HK-2 (cell line): ENCODE data around the gene EMP2.

ENCODE experiments used
- DNase-seq: peaks from one replicate; pipeline ENCODE4 v3.0.0-alpha.2; 2018; ENCODE audit not compliant: unreplicated experiment

Gene EMP2

GRCh38 chr16:10610499-10611184 is 30.2 kb upstream of the EMP2 start:
- DNase-seq, result no peak

DNA sequence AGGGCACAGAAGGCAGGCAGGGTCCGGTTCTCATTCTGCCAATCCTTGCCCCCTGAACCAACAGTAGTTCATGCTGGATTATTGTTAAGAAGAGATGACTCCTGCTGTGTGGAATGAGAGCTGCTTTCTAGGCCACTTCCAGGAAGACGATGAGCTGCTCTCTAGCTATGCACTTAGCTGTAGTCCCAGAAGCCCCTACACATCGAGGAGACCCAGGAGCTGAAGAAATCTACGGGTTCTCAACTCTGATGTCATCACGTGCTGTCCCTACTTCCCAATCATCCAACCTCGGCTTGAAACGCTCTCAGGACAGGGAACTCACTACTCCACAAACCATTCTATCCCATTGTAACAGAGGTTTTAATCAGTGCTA is 29.0 kb upstream of the EMP2 start:
- DNase-seq, result no peak

DNA sequence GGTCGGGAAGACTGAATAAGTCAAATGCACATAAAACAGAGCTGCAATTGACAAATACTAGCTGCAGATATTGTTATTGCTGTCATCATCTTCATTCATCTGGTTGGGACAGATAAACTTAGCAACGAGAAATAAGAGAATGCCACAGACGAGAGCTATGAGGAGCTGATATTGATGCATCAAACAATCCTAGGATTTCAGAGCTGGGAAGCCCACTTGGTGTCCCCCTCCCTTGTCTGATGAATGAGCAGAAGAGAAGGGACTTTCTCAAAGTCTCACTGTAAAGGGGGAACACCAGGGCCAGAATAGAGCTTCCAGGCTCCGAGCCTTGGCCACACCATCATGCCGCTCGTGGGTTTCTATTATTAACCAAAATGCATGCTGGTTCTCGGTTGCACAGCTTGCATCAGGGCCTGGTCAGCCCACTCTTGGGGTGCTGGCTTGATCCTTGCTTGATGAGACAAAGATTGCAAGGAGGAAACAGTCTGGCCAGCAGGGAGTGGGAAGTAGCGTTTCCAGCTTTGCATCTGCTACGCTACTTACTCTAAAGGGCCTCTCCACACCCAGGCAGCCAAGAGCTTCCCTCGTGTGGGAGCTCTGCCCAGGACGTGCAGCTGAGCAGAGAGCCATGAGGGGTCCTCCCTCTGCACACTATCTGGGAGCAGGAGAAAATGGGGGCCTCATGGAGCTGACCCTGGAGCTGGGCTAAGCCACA is 28.4 kb upstream of the EMP2 start:
- DNase-seq, result no peak

GRCh38 chr16:10607157-10607556 is 26.8 kb upstream of the EMP2 start:
- DNase-seq, result no peak

GRCh38 chr16:10606607-10607006 is 26.2 kb upstream of the EMP2 start:
- no peak for DNase-seq

DNA sequence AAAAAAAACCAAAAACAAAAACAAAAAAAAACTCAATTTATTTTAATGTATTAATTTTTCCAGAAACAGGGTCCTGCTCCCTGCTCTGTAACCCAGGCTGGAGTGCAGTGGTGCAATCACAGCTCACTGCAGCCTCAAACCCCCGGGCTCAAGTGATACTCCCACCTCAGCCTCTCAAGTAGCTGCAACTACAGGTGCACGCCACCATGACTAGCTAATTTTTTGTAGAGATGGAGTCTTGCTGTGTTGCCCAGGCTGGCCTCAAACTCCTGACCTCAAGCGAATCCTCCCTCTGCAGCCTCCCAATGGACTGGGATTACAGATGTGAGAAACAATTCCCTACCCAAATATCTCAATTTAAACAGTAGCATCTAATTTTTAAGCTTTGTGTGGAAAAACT is 25.2 kb upstream of the EMP2 start:
- DNase-seq, result no peak

DNA sequence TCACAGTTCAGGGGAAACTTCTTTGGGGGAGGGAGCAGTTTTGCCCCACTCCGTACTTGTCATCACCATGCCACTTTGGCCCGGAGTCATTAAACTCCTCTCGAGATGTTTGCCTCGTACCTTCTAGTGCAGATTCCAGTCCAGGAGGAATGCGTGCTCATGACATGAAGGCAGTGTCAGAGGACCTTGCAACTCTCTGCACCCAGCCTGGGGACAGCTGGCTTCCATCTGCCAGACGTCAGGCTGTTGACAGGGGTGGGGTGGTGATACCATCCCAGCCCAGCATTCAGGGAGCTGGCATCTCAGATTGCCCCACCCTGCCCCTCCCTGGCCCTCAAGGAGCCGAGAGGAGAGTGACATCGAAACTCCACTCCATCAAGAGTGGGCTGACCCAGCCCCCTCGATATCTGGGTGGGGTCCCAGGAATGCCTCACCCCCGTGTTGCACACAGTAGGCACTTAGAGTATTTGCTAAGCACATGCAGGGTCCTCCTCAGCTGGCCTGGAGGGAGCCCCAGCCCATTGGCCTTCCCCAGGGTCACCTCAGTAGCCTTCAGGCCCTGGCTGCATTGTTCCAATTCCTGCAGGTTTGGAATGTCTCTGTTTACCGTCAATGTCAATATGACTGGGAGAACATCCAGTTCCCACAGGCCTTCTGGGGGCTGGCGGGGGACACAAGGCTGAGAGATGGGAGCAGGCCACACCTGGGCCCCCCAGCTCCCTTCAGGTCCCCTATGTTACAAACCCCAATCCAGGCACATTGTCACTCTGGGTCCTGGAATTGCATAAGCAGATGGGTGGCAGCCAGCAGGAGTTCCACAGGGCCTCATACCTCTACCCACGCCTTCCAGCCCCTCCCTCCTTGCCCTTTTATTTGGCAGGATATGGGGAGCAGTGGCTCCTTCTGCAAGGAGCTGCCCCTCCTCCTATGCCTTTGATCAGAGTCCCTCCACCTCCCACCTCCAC is 21.3 kb upstream of the EMP2 start:
- no peak for DNase-seq

DNA sequence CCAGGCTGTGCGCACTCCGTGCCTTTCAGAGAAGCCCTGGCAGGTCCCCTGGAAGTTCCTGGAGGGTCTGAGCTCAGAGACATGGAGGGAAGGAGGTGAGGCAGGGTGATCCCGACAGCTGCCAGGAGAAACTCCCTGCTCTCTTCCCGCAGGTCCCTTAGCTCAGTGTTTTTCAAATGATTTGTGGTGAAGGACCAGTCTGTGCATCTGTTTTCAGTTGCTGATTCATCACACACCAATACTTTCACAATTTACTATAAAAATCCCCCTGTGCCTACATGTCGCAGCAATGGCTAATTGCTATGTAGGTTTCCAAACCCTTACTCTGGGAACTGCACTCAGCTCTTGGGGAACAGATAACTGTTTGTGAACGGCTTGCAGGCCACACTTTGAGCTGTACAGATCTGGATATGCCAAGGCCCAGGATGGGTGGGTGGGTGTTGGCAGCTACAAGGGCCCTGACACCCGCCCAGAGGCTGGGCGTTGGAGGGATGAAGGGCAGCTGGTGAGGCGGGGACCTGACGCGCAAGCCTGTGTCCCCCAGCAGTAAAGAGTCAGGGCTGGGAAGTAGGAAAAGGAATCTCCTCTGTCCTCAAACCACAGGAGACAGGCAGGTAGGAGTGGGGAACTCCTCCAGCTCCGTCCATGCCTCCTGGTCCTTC is 20.5 kb upstream of the EMP2 start:
- no peak for DNase-seq

DNA sequence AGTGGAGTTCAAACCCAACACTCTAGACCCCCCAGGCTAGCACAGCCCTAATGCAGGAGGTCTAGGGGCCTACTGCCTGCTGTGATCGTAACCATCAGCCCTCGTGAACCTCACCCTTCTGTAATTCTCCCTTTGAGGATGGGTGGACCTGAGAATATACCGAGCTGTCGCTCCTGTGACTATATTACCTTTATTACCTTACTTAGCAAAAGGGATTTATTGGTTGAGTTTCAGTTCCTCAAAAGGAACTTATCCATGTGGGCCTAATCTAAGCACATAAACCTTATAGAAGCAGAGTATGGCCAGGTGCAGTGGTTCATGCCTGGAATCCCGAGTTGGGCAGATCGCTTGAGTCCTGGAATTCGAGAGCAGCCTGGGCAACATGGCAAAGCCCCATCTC is 19.2 kb upstream of the EMP2 start:
- no peak for DNase-seq

DNA sequence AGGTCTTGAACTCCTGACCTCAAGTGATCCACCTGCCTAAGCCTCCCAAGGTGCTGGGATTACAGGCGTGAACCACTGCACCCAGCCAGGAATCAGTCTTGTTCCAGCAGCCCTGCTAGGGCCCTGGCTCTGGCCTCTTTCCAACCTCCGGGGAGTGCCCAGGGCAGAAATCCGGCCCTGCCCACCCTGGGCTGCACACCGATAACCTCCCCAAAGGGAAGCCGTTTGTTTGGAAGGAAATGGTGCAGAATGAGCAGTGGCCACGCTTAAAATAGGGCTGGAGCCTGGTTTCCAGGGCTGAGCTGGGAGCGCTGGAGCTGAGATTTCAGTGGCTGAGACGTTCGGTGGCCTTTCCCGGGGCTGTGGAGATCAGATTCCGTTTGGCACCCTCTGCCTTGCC is 17.8 kb upstream of the EMP2 start:
- DNase-seq, result no peak

DNA sequence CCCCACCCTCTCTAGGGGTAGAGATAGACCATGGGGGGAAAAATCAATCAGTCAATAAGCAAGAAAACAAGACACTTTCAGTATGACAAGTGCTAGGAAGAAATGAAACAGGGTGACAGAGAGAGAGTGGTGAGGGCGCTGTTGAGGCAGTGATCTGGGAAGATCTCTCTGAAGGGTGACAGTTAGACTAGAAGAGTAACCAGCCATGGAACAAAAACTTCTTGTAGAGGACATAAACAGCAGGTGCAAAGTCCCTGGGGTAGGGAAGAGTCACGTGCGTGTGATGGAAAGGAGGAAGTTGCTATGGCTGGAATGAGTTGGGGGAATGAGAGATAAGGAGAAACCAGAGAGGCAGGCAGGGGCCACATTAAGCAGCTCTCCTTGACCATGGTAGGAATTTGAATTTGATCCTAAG is 16.8 kb upstream of the EMP2 start:
- no peak for DNase-seq

DNA sequence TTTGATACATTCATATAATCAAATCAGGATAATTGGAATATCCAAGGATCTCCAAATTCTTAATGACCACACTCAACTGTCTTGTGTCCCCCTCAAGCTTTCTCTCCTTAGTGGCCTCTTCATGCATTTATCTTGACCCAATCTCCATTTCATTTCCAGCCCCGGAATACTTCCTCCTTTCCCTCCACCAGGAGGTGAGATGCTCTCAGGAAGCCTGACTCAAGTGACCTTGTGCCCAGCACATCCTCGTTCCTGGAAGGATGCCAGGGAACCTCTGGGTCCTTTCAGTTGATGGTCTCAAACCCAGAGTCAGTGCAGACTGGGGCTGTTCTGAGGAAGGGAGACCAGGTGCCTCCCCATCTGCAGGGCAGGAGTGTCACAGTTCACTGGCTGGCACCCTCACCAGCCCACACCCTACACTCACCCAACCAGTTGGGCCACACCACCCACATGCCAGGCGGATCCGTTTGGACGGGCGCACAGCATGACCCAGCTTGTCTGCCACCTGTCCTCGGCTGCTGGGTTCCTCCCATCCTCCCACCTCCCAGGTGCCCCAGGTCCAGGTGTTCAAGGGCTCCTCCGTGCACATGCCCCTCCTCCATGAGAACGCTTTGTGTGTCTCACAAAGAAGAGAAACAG is 14.0 kb upstream of the EMP2 start:
- DNase-seq, result no peak

- DNase-seq, result no peak
Observed at GRCh38 chr16:10592611-10593010, 12.2 kb upstream of the EMP2 start.

GRCh38 chr16:10590342-10590741 is 9.9 kb upstream of the EMP2 start:
- DNase-seq, result no peak

GRCh38 chr16:10589109-10589508 is 8.7 kb upstream of the EMP2 start:
- DNase-seq, result no peak

- DNase-seq, result no peak
Observed at GRCh38 chr16:10587622-10588021, 7.2 kb upstream of the EMP2 start.

DNA sequence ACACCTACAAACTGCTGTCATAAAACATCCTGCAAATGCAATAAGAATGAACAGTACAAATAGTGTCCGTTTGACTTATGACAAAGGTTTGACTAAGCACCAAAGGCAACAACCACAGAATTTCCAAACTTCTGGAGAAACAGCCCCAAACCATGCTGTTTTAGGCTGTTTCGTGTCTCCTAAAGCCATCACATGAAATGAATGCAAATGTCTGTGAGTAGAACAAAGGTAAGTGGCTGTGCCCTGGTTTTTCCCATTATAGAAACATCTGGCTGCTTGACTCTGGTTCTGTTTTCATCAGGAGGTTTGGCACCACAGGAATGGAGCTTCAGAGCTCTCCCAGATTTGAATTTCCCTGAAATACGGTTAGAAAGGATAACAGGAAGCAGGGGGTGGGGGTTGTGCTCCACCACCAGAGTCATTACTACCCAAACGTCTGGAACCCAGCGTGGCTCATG is 4.6 kb upstream of the EMP2 start:
- no peak for DNase-seq

DNA sequence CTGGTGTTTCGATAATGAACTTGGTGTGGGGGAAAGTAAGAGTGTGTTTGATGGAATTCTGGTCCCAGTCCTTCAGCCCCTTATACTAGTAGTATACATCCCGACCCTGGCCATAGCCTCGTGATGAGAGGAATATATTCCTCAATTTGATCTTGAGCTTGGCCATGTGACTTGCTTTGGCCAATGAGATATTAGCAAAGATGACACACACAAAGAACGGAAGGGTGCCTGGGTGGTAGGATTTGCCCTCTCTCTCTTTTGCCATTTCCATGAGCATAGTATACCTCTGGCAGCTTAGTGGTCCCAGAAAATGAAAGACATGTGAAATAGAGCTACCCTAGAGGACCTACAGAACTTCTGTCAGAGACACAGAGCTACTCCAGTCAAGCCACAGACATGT is 2.9 kb upstream of the EMP2 start:
- no peak for DNase-seq

- DNase-seq, result no peak
Observed at GRCh38 chr16:10581507-10581906, 1.1 kb upstream of the EMP2 start.

DNA sequence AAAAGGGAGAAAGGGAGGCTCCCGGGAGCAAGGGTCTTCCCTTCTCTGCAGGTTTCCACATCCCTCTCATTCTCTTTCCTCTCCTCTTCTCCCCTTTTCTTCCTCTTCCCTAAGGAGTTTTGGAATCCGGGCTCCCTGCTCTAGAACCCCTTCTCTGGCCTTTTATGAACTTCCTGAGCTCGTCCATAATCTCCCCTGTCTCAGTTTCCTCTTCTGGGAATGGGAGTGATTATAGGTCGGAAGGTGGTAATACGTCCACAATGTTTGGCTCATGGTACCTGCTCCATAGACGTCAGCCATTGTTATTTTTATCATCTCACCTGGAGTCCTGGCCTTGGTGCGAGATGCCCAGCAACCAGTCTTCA is 467 bp upstream of the EMP2 start:
- DNase-seq, result no peak

DNA sequence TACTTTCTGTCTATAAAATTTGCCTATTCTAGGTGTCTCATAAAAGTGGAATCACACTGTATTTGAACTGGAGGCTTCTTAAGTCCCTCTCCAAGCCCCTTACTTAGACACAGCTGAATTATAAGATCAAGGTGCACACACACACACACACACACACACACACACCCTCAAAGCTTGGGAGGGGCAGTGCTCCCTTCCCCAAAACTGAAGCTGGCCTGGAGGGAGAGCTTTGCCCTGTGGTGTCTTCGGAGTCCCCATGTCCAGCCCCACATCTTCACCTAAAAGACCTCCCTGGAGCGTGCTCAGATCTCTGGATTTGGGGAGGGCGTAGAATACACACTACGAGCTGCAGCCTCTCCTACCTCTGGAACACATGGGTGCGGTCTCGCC is 828 bp downstream of the EMP2 start:
- DNase-seq, result no peak
